Measurements from ENCODE around the gene ZNF521.

The ZNF521 gene

DNA sequence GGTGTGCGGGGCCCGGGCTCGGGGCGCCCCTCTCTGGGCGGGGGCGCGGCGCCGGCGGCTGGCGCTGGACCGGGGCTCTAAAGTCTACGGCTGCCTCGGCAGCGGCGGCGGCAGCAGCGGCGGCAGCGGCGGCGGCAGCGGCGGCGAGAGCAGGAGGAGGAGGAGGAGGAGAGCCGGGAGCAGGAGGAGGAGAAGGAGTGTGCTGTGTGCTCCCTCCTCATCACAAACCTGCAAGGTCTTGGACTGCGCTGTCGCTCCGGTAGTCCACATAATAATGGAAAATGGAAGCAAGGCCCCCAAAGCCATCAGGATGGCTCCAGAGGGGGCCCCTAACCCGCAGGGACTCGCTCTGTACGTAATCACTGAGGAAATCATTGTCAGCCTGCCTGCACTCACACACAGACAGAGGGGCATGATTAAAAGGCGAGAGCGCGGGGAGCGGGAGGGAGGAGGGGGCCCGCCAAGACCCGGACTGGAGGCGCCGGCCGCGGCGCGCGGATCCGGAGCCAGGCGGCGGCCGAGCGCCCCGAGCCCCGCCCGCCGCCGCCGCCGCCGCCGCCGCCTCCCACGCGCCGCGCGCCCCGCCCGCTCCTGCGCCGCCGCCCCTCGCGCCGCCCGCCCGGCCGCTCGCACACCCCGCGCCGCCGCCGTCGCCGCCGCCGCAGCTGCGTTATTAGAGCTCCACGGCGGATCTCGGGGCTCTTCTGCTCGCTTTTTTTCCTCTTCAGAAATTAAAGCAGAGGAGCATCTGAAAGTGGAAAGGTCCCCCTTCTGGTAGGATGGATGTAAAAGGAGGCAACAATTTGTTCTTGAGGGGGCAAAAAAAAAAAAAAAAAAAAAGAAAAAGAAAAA is at the start of gene ZNF521:
TSS of gene ZNF521 (minus strand) at position 390 of the 852 bp plus-strand sequence. CDS start 1,220 bp downstream, outside the sequence.
- no peak for DNase-seq (ENCODE audit: low read depth in 2 of 2)

GRCh38 chr18:25399554-25399953 is 47.6 kb upstream of the ZNF521 start:
- DNase-seq (ENCODE audit: low read depth in 2 of 2), result no peak

GRCh38 chr18:25392192-25392591 is 40.2 kb upstream of the ZNF521 start:
- DNase-seq (ENCODE audit: low read depth in 2 of 2), result no peak

DNA sequence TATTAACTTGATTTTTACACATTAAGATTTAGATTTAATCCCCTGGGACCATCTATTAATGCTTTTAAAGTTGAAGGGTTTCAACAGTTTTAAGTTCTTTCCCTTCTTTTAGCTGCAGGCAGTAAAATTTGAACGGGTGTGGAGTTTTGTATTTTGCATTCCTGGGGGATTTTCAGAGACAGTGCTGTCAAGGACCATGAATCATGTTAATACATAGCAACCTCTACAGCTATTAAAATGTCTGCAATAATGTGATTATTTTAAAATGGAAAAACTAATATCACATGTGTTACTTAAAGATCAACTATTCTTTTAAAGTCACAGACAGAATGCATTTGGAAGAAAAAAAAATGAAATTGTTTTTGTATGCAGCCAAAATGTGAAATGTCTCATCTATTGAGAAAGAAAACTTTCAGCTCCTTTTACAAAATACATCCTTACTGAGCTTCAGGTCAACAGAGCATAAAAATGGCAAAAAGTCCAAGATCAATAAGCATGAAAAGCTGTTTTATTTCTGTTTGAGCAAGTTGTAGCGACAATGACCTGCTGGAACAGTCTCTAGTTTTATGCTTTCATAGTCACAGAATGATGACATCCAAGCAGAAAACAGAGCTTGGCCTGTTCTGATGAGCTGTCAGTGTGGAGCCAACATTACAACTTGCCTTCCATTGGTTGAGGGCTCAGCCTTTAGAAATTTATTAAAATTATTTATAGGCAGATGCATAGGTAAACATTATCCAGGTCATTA is 21.6 kb upstream of the ZNF521 start:
- DNase-seq (ENCODE audit: low read depth in 2 of 2), result no peak

- DNase-seq (ENCODE audit: low read depth in 2 of 2), result no peak
Measured at GRCh38 chr18:25370391-25370790, 18.4 kb upstream of the ZNF521 start.

DNA sequence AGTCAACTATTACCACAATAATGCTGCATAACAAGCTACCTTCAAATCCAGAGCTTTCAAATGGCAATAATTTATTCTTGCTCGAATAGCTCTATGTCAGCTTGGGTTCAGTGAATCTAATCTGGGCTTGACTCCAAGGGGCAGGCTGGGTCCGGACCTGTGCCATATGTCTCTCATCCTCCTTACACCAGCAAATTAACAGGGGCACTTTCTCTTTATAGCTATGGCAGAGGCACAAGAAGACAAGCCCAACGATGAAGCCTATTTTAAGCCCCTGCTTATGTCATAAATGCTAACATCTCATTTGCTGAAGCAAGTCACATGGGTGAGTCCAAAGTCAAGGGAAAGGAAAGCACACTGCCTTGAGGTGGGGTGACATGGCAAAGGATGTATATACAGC is 13.3 kb upstream of the ZNF521 start:
- DNase-seq (ENCODE audit: low read depth in 2 of 2), result no peak

DNA sequence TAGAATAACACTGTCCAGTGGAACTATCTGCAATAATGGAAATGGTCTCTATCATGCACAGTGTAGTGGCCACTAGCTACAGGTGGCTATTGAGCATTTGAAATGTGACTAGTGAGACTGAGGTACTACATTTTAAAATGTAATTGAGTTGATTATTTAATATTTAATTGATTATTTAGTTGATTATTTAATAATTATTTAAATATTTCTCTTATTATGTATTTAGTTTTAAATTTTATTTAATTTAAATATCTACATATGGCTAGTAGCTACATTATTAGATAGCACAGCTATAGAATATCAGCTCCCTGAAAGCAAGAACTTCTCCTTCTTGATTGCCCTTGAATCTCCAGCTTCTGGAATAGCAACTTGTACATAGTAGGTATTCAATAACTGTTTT is 12.8 kb upstream of the ZNF521 start:
- DNase-seq (ENCODE audit: low read depth in 2 of 2), result no peak

DNA sequence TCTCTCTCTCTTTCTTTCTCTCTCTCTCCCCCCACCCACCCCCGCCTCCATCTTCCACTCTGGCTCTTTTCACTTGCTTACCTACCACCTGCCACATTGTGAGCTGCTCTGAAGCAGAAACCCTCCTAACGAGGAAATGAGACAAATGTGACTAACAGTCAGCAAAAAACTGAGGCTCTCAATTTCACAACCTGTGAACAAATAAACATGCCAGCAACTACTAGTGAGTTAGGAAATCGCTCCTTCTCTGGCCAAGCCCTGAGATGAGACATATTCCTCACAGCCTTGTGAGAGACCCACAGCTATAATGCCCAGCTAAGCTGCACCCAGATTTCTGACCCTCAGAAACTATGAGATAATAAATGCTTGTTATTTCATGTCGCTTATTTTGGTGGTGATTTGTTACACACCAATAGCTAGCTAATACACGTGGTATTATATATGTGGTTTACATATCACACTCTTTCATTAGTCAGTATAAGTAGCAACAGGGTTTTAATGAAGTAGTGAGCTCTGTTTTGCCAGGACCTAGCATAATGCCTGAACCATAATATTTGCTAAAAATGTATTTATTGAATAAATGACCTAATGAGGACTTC is 8.4 kb upstream of the ZNF521 start:
- no peak for DNase-seq (ENCODE audit: low read depth in 2 of 2)

DNA sequence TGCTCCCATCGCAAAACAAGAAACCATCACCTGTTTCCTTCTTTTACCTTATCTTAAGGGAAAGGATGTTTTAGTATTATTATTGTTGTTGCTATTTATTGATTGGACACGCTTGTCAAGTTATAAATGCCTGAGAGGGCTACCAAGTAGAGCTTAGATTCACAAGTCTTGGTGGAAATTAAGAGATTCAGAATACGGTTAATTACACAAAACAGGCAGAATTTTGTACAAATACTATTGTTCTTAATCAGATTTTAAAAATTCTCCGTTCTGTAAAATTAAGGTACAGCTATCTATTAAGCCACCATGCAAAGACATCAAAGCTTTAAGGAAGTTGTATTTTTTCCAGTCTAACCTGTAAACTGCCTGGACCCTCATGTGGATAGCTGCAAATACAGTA is 1.1 kb upstream of the ZNF521 start:
- no peak for DNase-seq (ENCODE audit: low read depth in 2 of 2)

GRCh38 chr18:25352629-25353005 is 651 bp upstream of the ZNF521 start:
- DNase-seq (ENCODE audit: low read depth in 2 of 2), result no peak

DNA sequence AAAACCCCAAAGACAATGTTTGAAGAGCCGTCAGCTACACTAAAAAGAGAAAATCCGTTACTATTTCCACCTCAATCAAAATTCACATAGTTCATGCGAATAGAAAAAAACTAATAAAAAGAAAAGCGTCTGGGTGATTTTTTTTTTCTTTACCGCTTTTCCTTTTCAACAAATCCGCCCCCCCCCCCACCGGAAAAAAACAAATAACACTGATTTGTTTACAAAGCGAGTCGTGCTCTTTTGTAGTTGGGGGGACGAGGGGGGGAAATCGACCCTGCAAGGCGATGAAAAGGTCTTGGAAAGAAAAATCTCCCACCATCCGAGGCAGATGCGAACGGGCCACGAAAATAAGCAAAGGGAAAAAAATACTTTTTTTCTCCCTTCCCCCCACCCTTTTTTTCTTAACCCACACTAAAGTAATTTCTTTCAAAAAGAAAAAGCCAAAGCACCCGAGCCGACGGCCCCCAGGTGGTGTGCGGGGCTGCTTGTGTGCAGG is 638 bp downstream of the ZNF521 start:
- no peak for DNase-seq (ENCODE audit: low read depth in 2 of 2)

DNA sequence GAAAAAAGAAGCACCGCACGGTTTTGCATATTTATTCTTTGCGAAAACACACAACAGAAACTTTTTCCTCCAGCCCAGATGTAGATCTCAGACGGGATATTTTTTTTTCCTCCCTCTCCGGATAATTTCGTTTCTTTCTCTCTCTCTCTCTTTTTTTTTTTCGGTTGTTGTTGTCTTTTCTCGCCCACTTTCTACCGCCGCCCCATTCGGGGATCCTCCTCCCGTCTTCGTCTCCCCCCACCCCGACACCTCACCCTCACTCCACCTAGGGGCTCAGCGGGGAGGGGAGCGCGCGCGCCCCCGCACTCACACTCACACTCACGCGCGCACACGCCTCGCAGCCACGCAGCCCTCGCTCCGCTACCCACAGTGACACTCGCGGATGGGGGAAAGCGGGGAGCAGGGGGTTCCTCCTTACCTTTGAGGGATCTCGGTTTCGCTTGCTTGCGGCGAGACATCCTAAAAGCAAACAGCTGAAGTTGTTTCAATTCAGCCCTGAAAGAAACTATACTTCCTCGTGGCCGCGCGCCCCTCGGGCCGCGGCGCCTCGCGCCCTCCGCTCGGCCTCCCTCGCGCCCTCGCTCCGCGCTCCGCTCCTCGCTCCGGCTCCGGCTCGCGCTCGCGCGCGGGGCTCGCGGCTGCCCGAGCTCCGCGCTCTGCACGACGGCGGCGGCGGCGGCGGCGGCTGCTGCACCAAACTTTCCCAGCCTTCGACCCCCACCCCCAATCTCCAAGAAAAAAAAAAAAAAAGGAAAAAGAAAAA is 1.3 kb downstream of the ZNF521 start:
- DNase-seq (ENCODE audit: low read depth in 2 of 2), result no peak

- no peak for DNase-seq (ENCODE audit: low read depth in 2 of 2)
Measured at GRCh38 chr18:25349926-25350487, 2.0 kb downstream of the ZNF521 start.

DNA sequence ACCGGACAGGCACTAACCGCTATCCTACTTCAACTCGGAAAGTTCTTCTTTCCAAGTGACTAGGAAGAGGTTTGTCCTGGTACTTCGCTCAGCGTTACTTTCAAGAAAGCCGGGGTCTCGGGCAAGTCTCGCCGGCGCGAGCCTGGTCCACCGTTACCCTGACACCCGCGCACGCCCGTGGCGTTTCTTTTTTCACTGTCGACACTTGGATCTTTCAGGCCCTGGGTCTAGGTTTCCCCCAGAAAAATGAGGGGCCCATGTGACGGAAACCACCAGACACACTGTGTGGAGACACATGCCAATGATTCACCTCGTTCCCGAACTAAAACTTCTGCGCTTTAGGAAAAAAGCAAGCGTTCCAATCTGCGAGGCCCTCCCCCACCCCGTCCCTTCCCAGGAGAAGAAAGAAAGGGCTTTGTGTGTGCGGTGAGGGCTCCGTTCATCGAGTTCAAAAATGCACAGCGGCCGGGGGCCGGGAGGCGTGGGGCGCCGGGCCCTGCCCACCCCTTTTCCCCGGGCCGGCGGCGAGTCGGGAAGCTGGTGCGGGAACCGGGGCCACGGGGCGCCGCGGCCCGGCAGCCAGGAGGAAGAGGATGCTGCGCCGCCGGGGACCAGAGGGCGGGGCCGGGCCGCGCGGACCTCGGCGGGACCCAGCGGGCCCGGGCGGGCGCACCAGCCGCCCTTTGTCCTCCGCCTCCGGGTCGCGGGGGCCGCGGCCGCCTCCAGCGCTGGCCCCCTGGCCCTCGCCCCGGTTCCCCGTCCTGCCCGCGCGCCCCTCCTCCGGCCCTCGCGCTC is 2.6 kb downstream of the ZNF521 start:
- DNase-seq (ENCODE audit: low read depth in 2 of 2), result no peak

- DNase-seq (ENCODE audit: low read depth in 2 of 2), result no peak
Measured at GRCh38 chr18:25348386-25349130, 3.4 kb downstream of the ZNF521 start.

GRCh38 chr18:25346561-25346960 is 5.4 kb downstream of the ZNF521 start:
- no peak for DNase-seq (ENCODE audit: low read depth in 2 of 2)

- DNase-seq (ENCODE audit: low read depth in 2 of 2), result no peak
Measured at GRCh38 chr18:25345081-25345866, 6.7 kb downstream of the ZNF521 start.

GRCh38 chr18:25341831-25342230 is 10.1 kb downstream of the ZNF521 start:
- no peak for DNase-seq (ENCODE audit: low read depth in 2 of 2)

DNA sequence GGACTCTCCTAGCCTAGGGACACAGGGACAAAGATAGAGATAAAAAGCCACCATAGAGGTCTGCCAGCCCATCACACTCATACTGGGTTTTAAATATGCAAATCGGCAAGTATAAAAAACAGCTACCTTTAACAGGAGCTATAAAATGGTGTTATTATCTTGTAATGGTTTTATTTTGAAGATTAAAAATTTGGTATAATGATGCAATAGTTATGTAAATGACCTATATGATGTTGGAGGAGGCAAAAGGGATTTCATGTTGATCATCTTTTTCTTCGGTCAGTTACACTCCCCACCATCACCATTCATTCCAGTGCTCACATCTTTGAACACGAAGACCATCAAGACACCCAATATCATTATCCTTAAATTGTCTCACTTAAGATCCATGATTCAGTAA is 11.2 kb downstream of the ZNF521 start:
- DNase-seq (ENCODE audit: low read depth in 2 of 2), result no peak
